Ecto neural progenitor cell (in vitro differentiated cells): ENCODE measurements around the gene TAGLN3.

Source experiments
- DNase-seq: peaks from one replicate; pipeline ENCODE4 v3.0.0-alpha.2; 2018; ENCODE audit warnings: low spot score

TAGLN3 gene

GRCh38 chr3:111998636-111999483 lies at the start of gene TAGLN3:
TAGLN3 (plus strand) TSS chr3:111998922; CDS start chr3:111999423, 501 bp downstream.
- peak; percentile 93 for DNase-seq

GRCh38 chr3:111949712-111950111 lies 49.0 kb upstream of the TAGLN3 start:
- no peak for DNase-seq

- no peak for DNase-seq
These were observed 47.7 kb upstream of the TAGLN3 start for GRCh38 chr3:111951032-111951431.

GRCh38 chr3:111952086-111952485 lies 46.6 kb upstream of the TAGLN3 start:
- DNase-seq = no peak

GRCh38 chr3:111952866-111953450 lies 45.8 kb upstream of the TAGLN3 start:
- no peak for DNase-seq

GRCh38 chr3:111954228-111954990 lies 44.3 kb upstream of the TAGLN3 start:
- DNase-seq = no peak

GRCh38 chr3:111955876-111956275 lies 42.8 kb upstream of the TAGLN3 start:
- no peak for DNase-seq

GRCh38 chr3:111956449-111956848 lies 42.3 kb upstream of the TAGLN3 start:
- DNase-seq = no peak

- no peak for DNase-seq
These were observed 41.6 kb upstream of the TAGLN3 start for GRCh38 chr3:111956995-111957734.

- DNase-seq = no peak
These were observed 37.1 kb upstream of the TAGLN3 start for GRCh38 chr3:111961461-111962164.

- no peak for DNase-seq
These were observed 35.3 kb upstream of the TAGLN3 start for GRCh38 chr3:111963424-111963823.

GRCh38 chr3:111965484-111965883 lies 33.2 kb upstream of the TAGLN3 start:
- DNase-seq = no peak

GRCh38 chr3:111967068-111967467 lies 31.7 kb upstream of the TAGLN3 start:
- DNase-seq = no peak

- DNase-seq = peak; percentile 84
These were observed 31.0 kb upstream of the TAGLN3 start for GRCh38 chr3:111967651-111968274.

- DNase-seq = no peak
These were observed 30.2 kb upstream of the TAGLN3 start for GRCh38 chr3:111968319-111969054.

GRCh38 chr3:111970376-111970775 lies 28.3 kb upstream of the TAGLN3 start:
- no peak for DNase-seq

- no peak for DNase-seq
These were observed 27.1 kb upstream of the TAGLN3 start for GRCh38 chr3:111971533-111972130.

- no peak for DNase-seq
These were observed 25.8 kb upstream of the TAGLN3 start for GRCh38 chr3:111972891-111973290.

GRCh38 chr3:111975131-111975530 lies 23.6 kb upstream of the TAGLN3 start:
- no peak for DNase-seq

GRCh38 chr3:111976254-111976653 lies 22.5 kb upstream of the TAGLN3 start:
- no peak for DNase-seq
